Astrocyte of the hippocampus (primary cell): ENCODE measurements around the gene PADI4.

Source experiments
- DNase-seq: peaks from one replicate; pipeline ENCODE4 v3.0.0; 2011; ENCODE audit warnings: low read depth, low spot score

PADI4 gene

GRCh38 chr1:17281775-17282181, 26.2 kb upstream of the PADI4 start:
- DNase-seq: no peak

DNA sequence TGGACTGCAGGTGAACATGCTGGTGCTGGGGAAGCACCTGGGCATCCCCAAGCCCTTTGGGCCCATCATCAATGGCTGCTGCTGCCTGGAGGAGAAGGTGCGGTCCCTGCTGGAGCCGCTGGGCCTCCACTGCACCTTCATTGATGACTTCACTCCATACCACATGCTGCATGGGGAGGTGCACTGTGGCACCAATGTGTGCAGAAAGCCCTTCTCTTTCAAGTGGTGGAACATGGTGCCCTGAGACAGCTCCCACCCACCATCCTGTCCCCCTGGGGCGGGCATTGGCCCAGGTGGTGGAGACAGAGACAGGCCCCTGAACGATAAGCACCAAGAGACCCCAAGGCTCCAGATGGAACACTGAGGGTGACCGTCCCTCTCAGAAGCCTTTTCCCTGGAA, 25.2 kb upstream of the PADI4 start:
- DNase-seq: no peak

- DNase-seq: no peak
Measured at GRCh38 chr1:17286646-17287045, 21.4 kb upstream of the PADI4 start.

DNA sequence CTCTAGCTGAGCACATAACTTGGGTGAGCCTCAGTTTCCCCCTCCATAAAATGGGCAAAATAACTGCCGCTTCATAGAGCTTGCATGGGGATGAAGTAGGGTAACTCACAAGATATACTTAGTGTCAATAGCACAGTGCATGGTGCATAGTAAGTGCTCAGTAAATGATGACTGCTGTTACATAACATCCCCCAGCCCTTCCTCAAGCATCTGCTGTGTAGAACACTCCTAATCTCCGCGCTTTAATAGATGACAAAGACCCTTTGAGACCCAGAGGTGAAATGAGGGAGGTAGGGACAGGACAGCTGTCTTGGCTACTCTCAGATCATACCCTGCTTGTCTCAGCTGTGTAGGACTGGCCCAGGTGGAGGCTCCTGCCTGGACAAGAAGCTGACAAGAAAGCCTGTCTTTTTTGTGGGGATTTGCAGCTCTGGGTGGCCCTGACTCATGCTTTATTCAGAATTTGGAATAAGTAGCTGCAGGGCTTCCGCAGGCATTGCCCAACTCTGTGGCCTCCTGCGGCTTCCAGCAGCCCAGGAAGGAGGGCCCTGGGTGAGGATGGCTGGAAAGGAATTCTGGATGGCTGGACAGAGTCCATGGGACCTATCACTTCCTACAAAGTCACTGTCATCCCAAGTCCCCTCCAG, 20.7 kb upstream of the PADI4 start:
- peak; percentile 82 for DNase-seq

- peak; percentile 59 for DNase-seq
Measured at GRCh38 chr1:17289721-17290120, 18.3 kb upstream of the PADI4 start.

DNA sequence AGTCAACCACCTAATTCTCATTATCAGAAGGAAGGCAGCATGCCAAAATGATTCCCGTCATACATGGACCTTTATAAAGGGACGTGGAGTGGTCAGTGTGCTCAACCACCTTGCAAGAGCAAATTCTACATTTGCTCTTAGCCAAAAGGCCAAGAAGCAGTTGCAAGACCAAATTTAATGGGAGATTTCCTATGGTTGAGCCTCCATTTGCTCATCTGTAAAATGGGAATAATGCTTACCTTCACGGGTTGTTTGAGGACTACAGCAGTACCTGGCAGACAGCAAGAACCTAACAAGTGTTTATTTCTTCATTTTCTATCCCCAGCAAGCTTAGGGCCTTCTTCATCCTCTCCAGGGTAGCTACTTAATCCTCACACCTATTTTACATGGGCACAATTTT, 17.4 kb upstream of the PADI4 start:
- no peak for DNase-seq

GRCh38 chr1:17292299-17293160, 15.5 kb upstream of the PADI4 start:
- no peak for DNase-seq

DNA sequence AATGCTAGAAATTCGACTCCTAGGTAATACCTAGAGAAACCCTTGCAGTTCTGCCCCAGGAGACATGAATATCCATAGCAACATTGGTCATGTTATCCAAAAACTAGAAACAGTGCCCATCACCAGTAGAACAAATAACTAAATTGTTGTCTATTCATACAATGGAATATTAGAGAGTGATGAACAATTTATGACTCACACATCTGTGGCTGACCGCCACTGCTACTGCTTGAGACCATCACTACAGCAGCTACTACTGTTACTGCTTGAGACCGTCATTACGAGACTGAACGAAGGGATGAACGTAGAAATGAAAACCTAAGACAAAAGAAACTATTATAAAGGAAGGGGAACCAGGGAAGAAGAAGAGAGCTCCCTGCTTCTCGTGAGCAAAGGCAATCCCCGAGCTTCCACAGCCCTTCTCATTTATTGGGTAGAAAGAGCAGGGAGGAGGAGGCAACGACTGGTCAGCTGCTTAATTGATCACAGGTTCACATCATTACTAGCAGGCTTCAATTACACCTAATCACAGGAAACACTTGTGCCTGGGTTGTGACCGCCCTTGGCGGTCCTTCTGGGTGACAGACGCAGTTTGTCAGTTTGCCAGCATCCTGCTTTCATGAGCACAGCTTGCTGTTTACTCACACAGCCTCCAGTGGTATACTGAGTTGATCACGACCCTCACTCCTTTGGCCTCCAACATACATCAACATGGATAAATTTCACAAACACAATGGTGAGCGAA, 14.1 kb upstream of the PADI4 start:
- DNase-seq: no peak

- DNase-seq: no peak
Measured at GRCh38 chr1:17295292-17295691, 12.7 kb upstream of the PADI4 start.

DNA sequence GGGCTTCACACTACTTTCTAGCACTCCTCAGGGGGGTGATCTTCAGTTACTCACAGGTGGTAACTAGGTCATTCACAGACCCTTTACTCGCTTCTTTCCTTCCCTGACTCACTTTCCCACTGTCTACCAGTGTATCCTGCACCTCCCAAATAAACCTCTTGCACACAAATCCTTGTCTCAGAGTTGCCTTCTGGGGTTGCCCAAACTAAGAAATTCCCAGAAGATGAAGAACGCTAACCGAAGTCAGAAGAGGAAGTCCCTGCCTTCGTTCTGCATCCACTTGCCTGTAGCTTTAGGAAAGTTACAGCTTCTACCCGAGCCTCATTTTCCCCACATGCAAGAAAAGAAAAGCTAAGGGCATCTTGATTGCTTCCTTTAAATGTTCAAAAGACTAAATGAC, 11.9 kb upstream of the PADI4 start:
- DNase-seq: no peak

GRCh38 chr1:17297991-17298390, 10.0 kb upstream of the PADI4 start:
- DNase-seq: no peak

- DNase-seq: no peak
Measured at GRCh38 chr1:17301767-17302166, 6.2 kb upstream of the PADI4 start.

DNA sequence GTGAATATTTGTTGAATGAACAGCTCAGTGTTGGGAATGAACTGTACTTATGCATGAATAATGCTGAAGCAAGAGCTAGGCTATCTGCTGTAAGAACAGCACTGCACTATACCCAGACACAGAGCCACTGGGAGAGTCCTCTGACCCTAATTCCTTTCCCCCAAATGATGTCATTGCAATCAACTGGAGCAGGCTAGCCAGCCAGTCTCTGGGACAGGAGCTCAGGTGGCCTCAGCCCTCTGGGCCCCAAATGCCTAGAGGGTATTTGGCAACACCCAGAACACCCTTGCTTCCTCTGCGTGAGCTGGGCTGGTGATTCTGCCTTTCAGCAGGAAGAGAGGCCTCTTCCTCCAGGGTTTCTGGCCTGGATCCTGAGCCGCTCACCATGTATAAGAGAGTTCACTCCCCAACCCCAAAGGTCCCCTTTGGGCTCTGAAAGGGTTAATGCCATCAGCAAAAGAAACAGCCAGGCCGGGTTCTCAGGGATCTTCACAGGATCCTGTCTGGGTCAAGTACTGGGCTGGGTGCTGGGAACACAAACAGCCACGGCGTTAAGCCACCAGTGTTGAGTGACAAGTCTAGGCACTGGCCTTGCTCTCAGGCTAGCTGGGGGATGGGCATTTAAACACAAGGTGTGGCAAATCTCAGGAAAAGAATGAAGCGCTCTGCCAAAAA, 3.7 kb upstream of the PADI4 start:
- DNase-seq: no peak

DNA sequence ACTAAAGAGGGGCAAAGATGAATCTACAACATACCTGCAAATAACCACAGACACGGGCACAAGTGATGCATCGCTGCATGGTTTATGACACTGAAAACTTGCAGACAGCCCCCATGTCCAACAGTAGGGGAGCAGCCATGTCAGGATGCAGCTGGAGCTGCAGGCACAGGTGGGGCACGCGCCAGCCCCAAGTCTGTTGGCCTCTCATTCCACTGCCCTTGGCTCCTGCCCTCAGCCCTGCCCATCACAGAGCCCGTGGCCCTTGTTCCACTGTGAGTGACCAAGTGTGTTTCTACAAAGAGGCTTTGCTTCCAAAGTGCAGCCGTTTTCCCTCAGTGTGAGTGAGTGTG, 3.2 kb upstream of the PADI4 start:
- no peak for DNase-seq

- no peak for DNase-seq
Measured at GRCh38 chr1:17305576-17306095, 2.4 kb upstream of the PADI4 start.

GRCh38 chr1:17306407-17306806, 1.6 kb upstream of the PADI4 start:
- DNase-seq: peak; percentile 18

- DNase-seq: no peak
Measured at GRCh38 chr1:17306921-17307320, 1.1 kb upstream of the PADI4 start.

GRCh38 chr1:17307329-17307728, 668 bp upstream of the PADI4 start:
- no peak for DNase-seq

DNA sequence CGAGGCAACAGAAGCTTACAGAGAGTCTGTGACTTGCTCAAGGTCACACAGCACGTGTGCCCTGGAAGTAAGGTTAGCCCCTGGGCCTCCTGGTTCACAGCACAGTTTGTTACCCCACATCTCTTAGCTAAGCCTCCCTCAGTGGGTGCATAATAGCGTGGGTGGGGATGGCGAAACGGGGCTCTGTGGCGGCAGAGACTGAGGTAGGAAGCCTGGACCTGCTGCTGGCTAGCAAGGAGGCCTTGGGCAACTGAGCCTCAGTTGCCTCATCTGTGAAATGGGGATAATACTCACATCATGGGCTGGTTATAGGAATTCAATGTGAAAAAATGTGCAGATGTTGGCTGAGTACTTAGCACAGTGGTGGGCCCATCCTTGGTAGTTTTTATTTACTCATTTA, 596 bp downstream of the PADI4 start:
- DNase-seq: no peak

DNA sequence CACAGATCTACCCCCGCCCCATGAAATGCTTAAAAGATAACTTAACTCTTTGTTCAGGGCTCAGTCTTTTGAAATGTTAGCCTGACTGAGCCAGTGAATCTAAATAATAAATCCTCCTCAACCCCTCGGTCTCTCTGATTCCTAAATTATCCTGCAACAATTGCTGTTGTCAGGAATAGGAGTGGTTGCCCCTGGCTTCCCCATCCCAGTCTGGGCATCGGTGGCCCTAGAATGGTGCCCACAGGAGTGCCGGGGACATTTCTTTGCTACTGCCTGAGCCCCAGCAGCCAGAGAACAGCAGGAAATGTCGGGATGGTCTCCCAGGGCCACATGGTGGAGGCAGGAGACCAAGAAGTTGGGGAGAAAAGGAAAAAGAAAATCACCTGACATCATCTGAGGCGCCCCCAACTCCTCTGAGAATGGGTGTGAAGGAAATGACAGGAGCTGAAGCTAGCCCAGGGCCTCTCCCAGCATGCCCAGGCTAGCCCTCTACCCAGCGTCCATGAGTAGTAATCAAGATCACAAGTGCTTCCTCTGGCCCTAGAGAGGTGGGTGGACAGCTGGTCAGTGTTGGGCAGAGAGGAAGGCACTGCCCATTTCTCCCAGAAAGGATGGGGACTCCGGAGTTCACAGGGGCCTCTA, 1.6 kb downstream of the PADI4 start:
- DNase-seq: no peak

GRCh38 chr1:17310068-17310640, 2.2 kb downstream of the PADI4 start:
- DNase-seq: no peak
